Activated gamma-delta T cell (primary cell): ENCODE data around the gene FGF16.
"Not testable (repeated sequence)": the region's sequence is repeated elsewhere in the genome, so short reads cannot be mapped to it uniquely, and the experiment has no call there.

ENCODE experiments used
- DNase-seq: peaks from one replicate; lab custom pipeline; 2025; lab: John Stamatoyannopoulos, UW
- total RNA-seq, 2 donors: gene quantifications; one replicate each; lab custom pipeline; 2026; lab: John Stamatoyannopoulos, UW

The FGF16 gene
- 0 to 0.05 reads per million in 2 donors for total RNA-seq

GRCh38 chrX:77446908-77447652 is at the start of gene FGF16:
Gene FGF16, plus strand, starts transcription at chrX:77447389. Its CDS starts 286 bp downstream, at chrX:77447675.
- DNase-seq = no peak

- no peak for DNase-seq
Observed at GRCh38 chrX:77398330-77398954, 48.7 kb upstream of the FGF16 start.

GRCh38 chrX:77404419-77404818 is 42.8 kb upstream of the FGF16 start:
- no peak for DNase-seq

- DNase-seq = not testable (repeated sequence)
Observed at GRCh38 chrX:77407821-77408220, 39.4 kb upstream of the FGF16 start.

GRCh38 chrX:77412631-77413030 is 34.6 kb upstream of the FGF16 start:
- DNase-seq = no peak

GRCh38 chrX:77415161-77415560 is 32.0 kb upstream of the FGF16 start:
- no peak for DNase-seq

GRCh38 chrX:77415882-77416281 is 31.3 kb upstream of the FGF16 start:
- DNase-seq = no peak

GRCh38 chrX:77422891-77423648 is 24.1 kb upstream of the FGF16 start:
- DNase-seq = no peak

GRCh38 chrX:77426811-77427210 is 20.4 kb upstream of the FGF16 start:
- DNase-seq = no peak

- no peak for DNase-seq
Observed at GRCh38 chrX:77427611-77428010, 19.6 kb upstream of the FGF16 start.

GRCh38 chrX:77428551-77428950 is 18.6 kb upstream of the FGF16 start:
- no peak for DNase-seq

GRCh38 chrX:77431227-77431626 is 16.0 kb upstream of the FGF16 start:
- no peak for DNase-seq

GRCh38 chrX:77433001-77433400 is 14.2 kb upstream of the FGF16 start:
- DNase-seq = no peak

- DNase-seq = no peak
Observed at GRCh38 chrX:77434962-77435361, 12.2 kb upstream of the FGF16 start.

- DNase-seq = no peak
Observed at GRCh38 chrX:77436271-77436670, 10.9 kb upstream of the FGF16 start.

- no peak for DNase-seq
Observed at GRCh38 chrX:77436682-77437081, 10.5 kb upstream of the FGF16 start.

- DNase-seq = no peak
Observed at GRCh38 chrX:77440330-77440729, 6.9 kb upstream of the FGF16 start.

- no peak for DNase-seq
Observed at GRCh38 chrX:77441033-77441432, 6.2 kb upstream of the FGF16 start.

GRCh38 chrX:77441479-77441878 is 5.7 kb upstream of the FGF16 start:
- DNase-seq = no peak

GRCh38 chrX:77442728-77443127 is 4.5 kb upstream of the FGF16 start:
- DNase-seq = no peak

GRCh38 chrX:77444075-77444474 is 3.1 kb upstream of the FGF16 start:
- DNase-seq = no peak

- DNase-seq = no peak
Observed at GRCh38 chrX:77444545-77444944, 2.6 kb upstream of the FGF16 start.
